Activated T-cell treated with anti-CD3 and anti-CD28 coated beads, Interleukin-2, amount 50 U/mL, for 4 hours (primary cell): ENCODE results near the gene CNR2. TPM values are rescaled to one million over a fixed set of nuclear protein-coding genes. Genes with fewer than 3 reads are reported as not detected.
"Not testable (repeated sequence)": the region's sequence is repeated elsewhere in the genome, so short reads cannot be mapped to it uniquely, and the experiment has no call there.

Experiments used
- ATAC-seq, 2 donors: fragments of 200-7000 bp; cut with Tn5 transposase; one replicate each; pipeline ENCODE4 v1.10.0; 2021
- DNase-seq: peaks from one replicate; pipeline ENCODE4 v3.0.0-alpha.2; 2020
- H3K27me3 Mint-ChIP-seq: one replicate; pipeline ENCODE4 v1.8.0; 2021; ENCODE audit warnings: low read depth, mixed read lengths
- H3K36me3 Mint-ChIP-seq: one replicate; pipeline ENCODE4 v1.8.0; 2022; ENCODE audit warnings: mixed read lengths; ENCODE audit not compliant: insufficient read depth
- H3K4me1 Mint-ChIP-seq: one replicate; pipeline ENCODE4 v1.8.0; 2021; ENCODE audit warnings: low read depth, mixed read lengths
- H3K4me3 Mint-ChIP-seq: one replicate; pipeline ENCODE4 v1.8.0; 2021; ENCODE audit warnings: mild to moderate bottlenecking, moderate library complexity, mixed read lengths
- H3K9me3 Mint-ChIP-seq: one replicate; pipeline ENCODE4 v1.8.0; 2021; ENCODE audit warnings: mixed read lengths
- total RNA-seq, 3 donors: library from RNA; stranded (reverse); gene quantifications; one replicate each; pipeline ENCODE4 v1.2.1, GENCODE V29; 2021

Gene CNR2
- total RNA-seq, 3 donors from 2014 or later, result 0.05 to 0.24 (median 0.10) TPM

- Mint-ChIP-seq H3K9me3 (peaks cover 14% of the 10 kb centered on the region), H3K4me1 (no peaks in the 10 kb centered on the region), H3K36me3 (no peaks in the 10 kb centered on the region), H3K4me3 (no peak overlapping the region), H3K27me3 (no peaks in the 10 kb centered on the region)
- ATAC-seq, result no peak
- DNase-seq, result no peak
Observed at GRCh38 chr1:23879809-23880208, 33.4 kb downstream of the CNR2 start.

GRCh38 chr1:23878668-23879067 lies 34.5 kb downstream of the CNR2 start:
- no peak for DNase-seq
- Mint-ChIP-seq H3K36me3 (no peaks in the 10 kb centered on the region), H3K27me3 (no peaks in the 10 kb centered on the region), H3K4me1 (no peaks in the 10 kb centered on the region), H3K4me3 (no peak overlapping the region), H3K9me3 (peaks cover 14% of the 10 kb centered on the region)
- no peak for ATAC-seq

- ATAC-seq (no peak), DNase-seq (no peak)
- no peaks in the 10 kb centered on the region for H3K27me3 Mint-ChIP-seq
- H3K9me3 Mint-ChIP-seq, result peaks cover 14% of the 10 kb centered on the region
- H3K4me1 Mint-ChIP-seq, result no peaks in the 10 kb centered on the region
- no peak overlapping the region for H3K4me3 Mint-ChIP-seq
- H3K36me3 Mint-ChIP-seq, result no peaks in the 10 kb centered on the region
Observed at GRCh38 chr1:23875382-23875781, 37.8 kb downstream of the CNR2 start.

GRCh38 chr1:23872421-23872820 lies 40.7 kb downstream of the CNR2 start:
- Mint-ChIP-seq H3K36me3 (no peaks in the 10 kb centered on the region), H3K4me3 (no peak overlapping the region), H3K27me3 (no peaks in the 10 kb centered on the region), H3K4me1 (peaks cover 11% of the 10 kb centered on the region), H3K9me3 (no peaks in the 10 kb centered on the region)
- ATAC-seq, result no peak
- no peak for DNase-seq

- peak overlapping the region; percentile 84 for H3K4me3 Mint-ChIP-seq
- peaks cover 21% of the 10 kb centered on the region for H3K4me1 Mint-ChIP-seq
- H3K36me3 Mint-ChIP-seq, result no peaks in the 10 kb centered on the region
- ATAC-seq (no peak), DNase-seq (no peak)
- no peaks in the 10 kb centered on the region for H3K9me3 Mint-ChIP-seq
- no peaks in the 10 kb centered on the region for H3K27me3 Mint-ChIP-seq
Observed at GRCh38 chr1:23869051-23869450, 44.1 kb downstream of the CNR2 start.

GRCh38 chr1:23868557-23869016 lies 44.6 kb downstream of the CNR2 start:
- H3K4me3 Mint-ChIP-seq, result peak overlapping the region; percentile 84
- no peaks in the 10 kb centered on the region for H3K9me3 Mint-ChIP-seq
- peaks cover 21% of the 10 kb centered on the region for H3K4me1 Mint-ChIP-seq
- no peaks in the 10 kb centered on the region for H3K36me3 Mint-ChIP-seq
- no peak for DNase-seq
- H3K27me3 Mint-ChIP-seq, result no peaks in the 10 kb centered on the region
- peak in 1 of 2 donors; percentile 4 for ATAC-seq

- H3K4me3 Mint-ChIP-seq, result peak within 1 kb of the TSS; percentile 84
- H3K27me3 Mint-ChIP-seq, result no peaks in the 10 kb centered on the region
- ATAC-seq (peak; percentile 99 to 100), DNase-seq (peak; percentile 94)
- H3K9me3 Mint-ChIP-seq, result no peaks in the 10 kb centered on the region
- H3K36me3 Mint-ChIP-seq, result no peaks in the 10 kb centered on the region
- H3K4me1 Mint-ChIP-seq, result peaks cover 21% of the 10 kb centered on the region
Observed at GRCh38 chr1:23867895-23868556, 45.1 kb downstream of the CNR2 start, which contains the start of gene FUCA1. Gene FUCA1, minus strand, starts transcription at chr1:23868290. Its CDS starts 4 bp downstream, at chr1:23868286.

GRCh38 chr1:23867542-23867894 lies 45.6 kb downstream of the CNR2 start:
- Mint-ChIP-seq H3K4me3 (peak overlapping the region; percentile 84), H3K36me3 (no peaks in the 10 kb centered on the region), H3K27me3 (no peaks in the 10 kb centered on the region), H3K9me3 (no peaks in the 10 kb centered on the region), H3K4me1 (peaks cover 21% of the 10 kb centered on the region)
- no peak for DNase-seq
- ATAC-seq, result no peak

GRCh38 chr1:23865543-23865930 lies 47.6 kb downstream of the CNR2 start:
- H3K36me3 Mint-ChIP-seq, result peaks cover 3% of the 10 kb centered on the region
- H3K4me3 Mint-ChIP-seq, result no peak overlapping the region
- no peaks in the 10 kb centered on the region for H3K27me3 Mint-ChIP-seq
- H3K9me3 Mint-ChIP-seq, result no peaks in the 10 kb centered on the region
- ATAC-seq (no peak), DNase-seq (no peak)
- H3K4me1 Mint-ChIP-seq, result peaks cover 21% of the 10 kb centered on the region

GRCh38 chr1:23864801-23865542 lies 48.2 kb downstream of the CNR2 start:
- H3K27me3 Mint-ChIP-seq, result no peaks in the 10 kb centered on the region
- H3K4me3 Mint-ChIP-seq, result no peak overlapping the region
- H3K4me1 Mint-ChIP-seq, result peaks cover 21% of the 10 kb centered on the region
- no peaks in the 10 kb centered on the region for H3K9me3 Mint-ChIP-seq
- ATAC-seq (no peak), DNase-seq (no peak)
- peaks cover 3% of the 10 kb centered on the region for H3K36me3 Mint-ChIP-seq

- Mint-ChIP-seq H3K4me1 (peaks cover 11% of the 10 kb centered on the region), H3K4me3 (no peak overlapping the region), H3K36me3 (peaks cover 5% of the 10 kb centered on the region), H3K27me3 (no peaks in the 10 kb centered on the region), H3K9me3 (no peaks in the 10 kb centered on the region)
- DNase-seq (no peak), ATAC-seq (no peak)
Observed at GRCh38 chr1:23862640-23863039, 50.5 kb downstream of the CNR2 start.

GRCh38 chr1:23854568-23854967 lies 58.6 kb downstream of the CNR2 start:
- no peak for ATAC-seq
- Mint-ChIP-seq H3K9me3 (no peaks in the 10 kb centered on the region), H3K4me1 (no peaks in the 10 kb centered on the region), H3K36me3 (peaks cover 15% of the 10 kb centered on the region), H3K27me3 (no peaks in the 10 kb centered on the region), H3K4me3 (no peak overlapping the region)
- no peak for DNase-seq

GRCh38 chr1:23853124-23853523 lies 60.0 kb downstream of the CNR2 start:
- H3K9me3 Mint-ChIP-seq, DNase-seq, H3K4me3 Mint-ChIP-seq, H3K4me1 Mint-ChIP-seq, ATAC-seq, H3K27me3 Mint-ChIP-seq: not testable (repeated sequence)
- H3K36me3 Mint-ChIP-seq, result peaks cover 21% of the 10 kb centered on the region

- DNase-seq, H3K4me1 Mint-ChIP-seq, H3K9me3 Mint-ChIP-seq, H3K27me3 Mint-ChIP-seq, H3K4me3 Mint-ChIP-seq, ATAC-seq: not testable (repeated sequence)
- peaks cover 30% of the 10 kb centered on the region for H3K36me3 Mint-ChIP-seq
Observed at GRCh38 chr1:23851406-23851805, 61.8 kb downstream of the CNR2 start.
